IPS DF 4.7 (cell line): Measurements from ENCODE around the gene BBX.
"Not testable (repeated sequence)": the region's sequence is repeated elsewhere in the genome, so short reads cannot be mapped to it uniquely, and the experiment has no call there.

Experiments
- DNase-seq: peaks from one replicate; pipeline ENCODE4 v3.0.0-alpha.2; 2013; ENCODE audit warnings: low spot score; ENCODE audit errors: extremely low read depth

The BBX gene

DNA sequence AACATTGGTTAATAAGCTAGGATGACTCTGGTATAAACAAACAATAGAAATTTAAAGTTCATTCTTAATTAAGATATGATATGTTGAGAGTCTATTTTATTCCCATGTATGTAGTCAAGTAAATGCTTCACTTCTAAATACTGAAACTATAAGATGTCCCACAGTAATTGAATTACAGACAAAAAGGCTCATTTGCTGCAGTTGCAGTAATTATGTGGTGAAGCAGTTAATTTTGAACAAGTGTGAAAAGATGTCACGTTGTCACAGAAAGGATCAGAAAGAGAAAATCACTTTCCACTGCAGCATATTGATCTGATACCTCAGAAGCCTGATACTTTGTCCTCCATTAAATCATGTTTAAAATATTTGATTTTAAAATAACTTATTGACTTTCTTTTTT is 159.8 kb downstream of the BBX start:
- DNase-seq: no peak

DNA sequence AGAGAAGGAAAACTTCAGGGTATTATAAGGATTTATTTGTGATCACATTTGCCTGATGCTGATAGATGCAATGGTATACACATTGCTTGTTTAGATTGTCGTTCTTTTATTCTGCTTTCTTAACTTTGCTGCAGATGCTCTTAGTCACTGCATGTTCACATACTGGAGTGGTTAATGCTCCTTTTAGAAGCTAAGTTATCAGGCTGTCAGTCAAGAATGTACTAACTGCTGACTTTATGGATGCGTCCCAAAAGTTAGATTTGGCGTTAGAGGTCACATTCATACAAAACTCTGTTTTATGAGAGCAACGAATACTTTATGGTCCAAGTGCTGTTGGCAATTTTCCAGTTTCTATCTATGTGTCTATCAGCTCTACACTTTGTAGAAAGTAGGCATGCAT is 160.7 kb downstream of the BBX start:
- DNase-seq: no peak

DNA sequence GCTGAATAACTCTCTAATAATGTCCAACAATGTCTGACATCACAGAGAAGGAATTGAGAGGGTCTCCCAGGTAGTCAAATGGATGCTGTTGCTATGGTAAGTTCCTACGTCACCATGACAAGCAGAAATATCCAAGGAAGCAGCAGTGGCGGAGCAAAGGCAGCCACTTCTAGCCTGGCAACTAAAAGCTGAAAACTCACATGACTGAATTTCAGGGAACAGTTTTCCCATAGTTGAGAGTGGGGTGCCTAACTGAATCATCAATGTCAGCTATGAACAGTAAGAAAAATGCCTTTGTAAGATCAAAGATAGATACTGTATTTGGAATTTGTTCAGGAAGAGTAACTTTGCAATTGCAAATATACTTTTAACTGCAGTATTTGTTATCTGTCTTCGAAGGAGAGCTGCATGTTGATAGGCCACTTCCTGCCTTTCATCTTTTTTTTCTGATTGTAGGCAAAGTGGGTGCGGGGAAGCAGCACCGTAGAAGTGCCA is 161.7 kb downstream of the BBX start:
- no peak for DNase-seq

DNA sequence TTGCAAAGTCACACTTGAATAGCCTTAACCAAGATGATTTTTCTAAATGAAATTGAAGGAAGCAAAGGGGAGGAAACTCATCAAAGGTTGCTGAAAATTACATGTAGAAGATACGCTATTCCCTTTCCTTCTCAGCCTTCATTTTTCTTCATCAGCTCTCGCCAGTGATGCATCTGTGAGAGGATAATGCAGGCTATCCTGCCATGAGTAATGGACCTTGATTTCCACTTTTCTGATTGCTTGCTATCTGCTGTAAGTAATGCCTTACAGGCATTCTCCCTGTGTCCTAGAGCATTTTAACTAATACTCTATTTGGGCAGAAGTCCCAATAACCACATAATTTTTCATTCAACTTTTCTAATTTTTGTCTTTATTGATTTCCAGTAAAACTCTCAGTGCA is 162.6 kb downstream of the BBX start:
- no peak for DNase-seq

DNA sequence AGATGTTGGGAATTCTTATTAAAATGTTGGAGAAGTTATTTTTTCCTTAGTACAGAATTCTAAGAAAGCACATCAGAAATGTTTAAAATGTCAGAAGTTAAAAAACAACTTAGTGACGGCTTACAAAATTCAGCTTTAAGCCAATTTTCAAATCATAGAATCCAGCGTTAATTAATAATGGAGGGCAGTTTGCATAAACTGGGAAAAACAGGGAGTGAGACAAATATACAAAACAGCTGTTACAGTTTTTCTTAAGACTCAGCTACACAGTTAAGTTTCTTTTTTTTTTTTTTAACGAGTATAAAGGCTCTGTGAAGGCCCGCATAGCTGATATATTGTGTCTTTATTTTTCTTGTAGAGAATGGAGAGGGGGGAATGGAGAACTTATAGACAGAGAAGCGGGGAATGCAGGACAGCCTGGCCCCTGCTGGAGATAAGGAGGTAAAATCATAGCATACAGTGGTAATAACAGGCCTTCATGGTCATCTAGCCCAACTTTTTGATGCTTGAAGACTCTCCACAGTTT is 164.4 kb downstream of the BBX start:
- no peak for DNase-seq

DNA sequence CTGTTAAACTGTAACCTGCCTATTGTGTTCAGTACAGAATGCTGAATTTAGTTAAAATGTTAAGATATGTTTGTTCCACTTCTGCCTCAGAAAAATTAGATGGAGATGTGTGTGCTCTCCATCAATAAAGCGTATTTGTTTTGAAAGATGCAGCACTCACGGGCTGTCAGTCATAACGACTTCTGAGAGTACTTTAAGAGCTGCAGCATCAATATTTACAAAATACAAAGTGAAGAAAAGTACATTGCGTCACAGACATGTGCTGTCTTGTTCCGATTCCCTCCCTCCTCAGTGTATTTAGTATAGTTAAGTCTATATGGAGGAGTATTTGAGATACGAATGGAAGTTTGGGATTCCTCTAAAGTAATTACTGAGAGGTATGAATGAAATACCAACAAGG is 166.6 kb downstream of the BBX start:
- no peak for DNase-seq

DNA sequence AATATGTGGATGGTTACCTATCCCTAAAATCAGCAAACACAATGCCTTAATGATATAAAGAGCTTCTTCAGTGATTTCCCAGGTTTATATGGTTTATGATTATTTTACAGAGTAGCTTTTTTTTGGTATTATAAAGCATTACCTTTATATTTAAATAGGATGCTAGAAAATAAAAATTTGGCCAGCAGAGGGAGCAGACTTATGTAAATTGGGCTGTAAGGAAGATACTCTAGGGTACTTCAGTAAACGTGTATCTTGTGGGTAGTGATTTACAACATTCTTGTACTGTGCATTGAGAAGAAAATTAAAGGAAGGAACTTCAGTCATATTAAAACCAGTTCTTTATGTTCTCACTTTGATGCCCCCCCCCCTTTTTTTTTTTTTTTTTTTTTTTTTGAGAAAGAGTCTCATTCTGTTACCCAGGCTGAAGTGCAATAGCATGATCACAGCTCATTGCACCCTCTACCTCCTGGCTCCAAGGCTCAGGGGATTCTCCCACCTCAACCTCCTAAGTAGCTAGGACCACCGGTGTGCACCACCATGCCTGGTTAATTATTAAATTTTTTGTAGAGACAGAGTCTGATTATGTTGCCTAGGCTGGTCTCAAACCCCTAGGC is 167.9 kb downstream of the BBX start:
- DNase-seq: no peak

DNA sequence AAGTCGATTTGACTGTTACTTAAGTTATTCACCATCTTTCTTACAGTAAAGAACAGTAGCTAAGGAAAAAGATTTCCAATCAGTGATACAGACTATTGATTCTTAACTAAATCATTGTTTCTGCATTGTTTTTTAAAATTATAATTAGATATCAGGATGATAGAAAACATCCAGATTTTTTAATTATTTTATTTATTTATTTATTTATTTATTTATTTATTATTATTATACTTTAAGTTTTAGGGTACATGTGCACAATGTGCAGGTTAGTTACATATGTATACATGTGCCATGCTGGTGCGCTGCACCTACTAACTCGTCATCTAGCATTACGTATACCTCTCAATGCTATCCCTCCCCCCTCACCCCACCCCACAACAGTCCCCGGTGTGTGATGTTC is 169.2 kb downstream of the BBX start:
- not testable (repeated sequence) for DNase-seq

DNA sequence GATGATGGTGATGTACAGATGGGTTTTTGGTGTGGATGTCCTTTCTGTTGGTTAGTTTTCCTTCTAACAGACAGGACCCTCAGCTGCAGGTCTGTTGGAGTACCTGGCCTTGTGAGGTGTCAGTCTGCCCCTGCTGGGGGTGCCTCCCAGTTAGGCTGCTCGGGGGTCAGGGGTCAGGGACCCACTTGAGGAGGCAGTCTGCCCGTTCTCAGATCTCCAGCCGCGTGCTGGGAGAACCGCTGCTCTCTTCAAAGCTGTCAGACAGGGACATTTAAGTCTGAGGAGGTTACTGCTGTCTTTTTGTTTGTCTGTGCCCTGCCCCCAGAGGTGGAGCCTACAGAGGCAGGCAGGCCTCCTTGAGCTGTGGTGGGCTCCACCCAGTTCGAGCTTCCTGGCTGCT is 174.6 kb downstream of the BBX start:
- DNase-seq: not testable (repeated sequence)

DNA sequence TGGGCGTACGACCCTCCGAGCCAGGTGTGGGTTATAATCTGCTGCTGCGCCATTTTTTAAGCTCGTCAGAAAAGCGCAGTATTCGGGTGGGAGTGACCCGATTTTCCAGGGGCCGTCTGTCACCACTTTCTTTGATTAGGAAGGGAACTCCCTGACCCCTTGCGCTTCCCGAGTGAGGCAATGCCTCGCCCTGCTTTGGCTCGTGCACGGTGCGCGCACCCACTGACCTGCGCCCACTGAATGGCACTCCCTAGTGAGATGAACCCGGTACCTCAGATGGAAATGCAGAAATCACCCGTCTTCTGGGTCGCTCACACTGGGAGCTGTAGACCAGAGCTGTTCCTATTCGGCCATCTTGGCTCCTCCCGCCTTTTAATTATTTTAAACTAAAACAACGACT is 175.1 kb downstream of the BBX start:
- not testable (repeated sequence) for DNase-seq

DNA sequence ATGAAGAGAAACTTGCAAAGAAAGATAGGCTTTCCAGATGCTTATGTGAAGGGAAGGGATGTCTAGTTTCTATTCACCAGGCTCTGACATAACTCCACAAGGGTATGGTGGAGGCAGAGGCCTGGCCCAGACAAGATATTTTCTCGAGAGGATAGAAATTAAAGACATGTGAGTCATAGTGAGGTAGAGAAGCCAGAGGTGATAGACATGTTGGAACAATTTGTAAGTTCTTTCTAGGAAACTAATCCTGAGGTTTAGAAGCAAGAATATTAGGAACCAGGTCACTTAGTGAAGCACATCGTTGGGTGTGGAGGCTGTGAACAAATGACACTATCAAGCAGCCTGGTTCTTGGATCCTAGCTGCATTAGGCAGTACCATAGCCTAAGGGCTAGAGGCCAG is 176.9 kb downstream of the BBX start:
- no peak for DNase-seq

DNA sequence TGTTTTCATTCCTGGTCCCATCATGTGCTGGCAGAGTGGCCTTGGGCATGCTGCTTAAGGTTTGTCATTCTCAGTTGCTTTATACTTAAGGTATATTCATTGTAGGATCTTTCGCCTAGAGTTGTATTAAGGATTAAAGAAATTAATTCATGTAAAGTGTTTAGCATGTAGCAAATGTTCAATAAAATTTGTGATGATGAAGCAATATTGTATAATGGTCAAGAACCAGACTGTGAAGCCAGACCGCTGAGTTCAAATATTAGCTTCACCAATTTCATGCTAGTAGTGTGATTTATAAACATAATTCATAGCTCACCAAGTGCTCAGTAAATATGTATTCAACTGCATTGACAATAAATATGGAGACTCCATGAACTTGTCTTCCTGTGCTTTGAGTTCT is 178.5 kb downstream of the BBX start:
- no peak for DNase-seq

DNA sequence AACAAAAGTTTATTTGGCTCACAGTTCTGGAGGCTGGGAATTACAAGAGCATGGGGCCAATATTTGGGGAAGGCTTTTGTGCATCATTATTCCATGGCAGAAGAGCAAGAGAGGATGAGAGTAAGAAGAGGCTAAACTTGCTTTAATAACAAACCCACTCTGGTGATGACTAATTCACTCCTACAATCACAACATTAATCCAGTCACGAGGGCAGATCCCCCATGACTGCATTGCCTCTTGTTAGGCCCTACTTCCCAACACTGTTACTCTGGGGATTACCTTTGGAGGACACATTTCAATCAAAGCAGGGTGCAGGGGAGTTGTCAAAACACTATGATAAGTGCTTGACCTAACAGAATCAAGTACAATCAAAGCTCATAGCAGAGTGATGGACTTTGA is 181.7 kb downstream of the BBX start:
- DNase-seq: no peak

DNA sequence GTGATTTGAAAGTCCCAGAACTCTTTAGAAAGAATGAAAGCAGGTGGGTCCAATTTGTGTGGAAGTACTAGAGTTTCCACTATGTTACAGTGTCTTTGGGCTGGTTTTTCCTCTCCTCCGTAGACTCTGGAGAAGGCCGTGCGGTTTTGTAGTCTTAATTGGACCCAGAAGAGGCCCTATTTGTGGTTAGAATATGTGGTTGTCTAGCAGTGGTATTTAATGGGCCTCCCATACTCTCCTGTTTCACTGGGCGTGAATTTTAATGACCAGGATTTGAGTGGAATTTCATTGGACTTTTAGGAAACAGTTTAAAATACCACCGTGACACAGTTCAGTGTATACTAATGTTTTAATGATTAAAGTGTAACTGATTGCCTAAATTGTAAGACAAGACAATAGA is 182.3 kb downstream of the BBX start:
- DNase-seq: no peak

DNA sequence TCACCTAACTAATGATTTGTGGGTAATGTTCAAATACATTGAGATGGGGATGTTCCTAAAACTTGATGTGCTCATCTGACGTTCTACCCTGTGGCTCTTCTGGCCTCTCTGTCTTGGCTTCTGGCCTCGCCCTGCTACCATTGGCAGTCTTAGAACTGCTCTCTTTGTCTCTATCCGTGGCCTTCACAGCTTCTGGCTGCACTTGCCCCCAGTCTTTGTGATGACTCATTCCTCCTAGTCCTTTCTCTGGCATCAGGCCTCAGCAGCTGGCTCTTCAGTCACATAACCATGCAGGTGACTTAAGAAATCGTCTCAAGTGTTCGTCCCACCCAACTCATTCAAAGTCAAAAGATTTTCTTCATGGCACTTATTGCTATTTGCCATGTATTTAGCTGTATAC is 188.1 kb downstream of the BBX start:
- no peak for DNase-seq

DNA sequence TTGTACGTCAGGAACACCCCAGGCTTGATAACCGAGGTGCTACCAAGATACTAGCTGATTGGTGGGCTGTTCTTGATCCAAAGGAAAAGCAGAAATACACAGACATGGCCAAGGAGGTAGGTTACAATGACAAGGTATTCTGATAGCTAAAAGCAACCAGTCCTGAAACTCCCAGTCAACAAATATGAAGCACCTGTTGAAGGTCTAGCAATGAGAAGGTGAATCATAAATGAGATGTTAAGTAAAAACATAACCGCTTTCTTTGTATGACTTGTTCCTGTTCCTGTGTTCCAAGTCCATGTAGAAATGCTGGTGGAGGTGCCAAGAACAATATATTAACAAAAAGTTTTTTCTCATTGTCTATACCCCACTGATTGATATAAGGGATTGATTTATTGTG is 194.0 kb downstream of the BBX start:
- DNase-seq: no peak

DNA sequence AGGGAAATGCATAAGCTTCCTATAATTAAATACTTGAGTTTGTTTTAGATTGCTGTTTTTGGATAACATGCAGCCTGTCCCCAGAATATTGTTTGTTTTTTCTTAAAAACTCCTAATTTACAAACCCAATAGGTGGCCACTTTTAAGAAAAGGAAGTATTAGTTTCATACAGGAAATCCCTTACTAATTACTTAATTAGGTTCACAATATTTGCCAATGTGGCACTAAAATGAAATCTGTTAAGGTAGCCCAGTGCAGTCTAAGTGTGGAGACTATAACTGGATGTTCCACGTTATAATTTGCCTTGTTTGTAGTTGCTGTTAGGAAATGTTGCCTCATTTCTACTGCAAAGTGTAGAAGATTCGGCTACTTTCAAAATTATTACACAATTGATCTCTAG is 195.8 kb downstream of the BBX start:
- DNase-seq: no peak

DNA sequence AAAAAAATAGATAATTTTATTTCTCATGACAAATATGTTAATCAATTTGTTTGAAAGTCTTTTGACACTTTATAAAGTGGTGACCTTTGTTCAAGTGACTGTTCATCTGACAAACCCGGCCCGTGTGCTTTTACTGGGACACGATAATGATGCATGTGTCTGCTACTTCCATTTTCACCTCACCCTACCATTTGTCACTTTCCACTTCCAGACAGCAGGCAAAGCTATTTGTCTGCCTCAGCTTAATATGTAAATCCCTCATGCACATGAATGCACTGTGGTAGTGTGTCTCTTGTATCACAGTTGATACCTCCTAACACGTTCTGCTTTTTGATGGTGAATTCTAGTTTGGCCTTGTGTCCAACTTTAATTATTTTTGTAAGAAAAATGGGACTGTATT is 204.3 kb downstream of the BBX start:
- no peak for DNase-seq

DNA sequence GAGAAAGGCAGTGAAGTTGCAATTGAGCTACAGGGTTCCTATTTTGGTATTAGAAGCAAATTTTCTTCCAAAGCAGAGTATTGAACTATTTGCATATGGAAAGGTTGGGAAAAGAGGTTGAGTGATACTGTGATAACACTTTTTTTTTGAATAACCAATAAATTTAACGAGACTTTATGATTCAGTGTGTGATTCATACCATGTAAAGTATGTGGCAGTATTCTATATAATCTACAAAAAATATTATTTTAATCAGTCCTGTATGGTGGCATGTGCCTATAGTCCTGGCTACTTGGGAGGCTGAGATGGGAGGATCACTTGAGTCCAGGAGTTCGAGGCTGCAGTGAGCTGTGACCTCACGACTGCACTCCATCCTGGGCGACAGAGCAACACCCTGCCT is 206.9 kb downstream of the BBX start:
- no peak for DNase-seq

DNA sequence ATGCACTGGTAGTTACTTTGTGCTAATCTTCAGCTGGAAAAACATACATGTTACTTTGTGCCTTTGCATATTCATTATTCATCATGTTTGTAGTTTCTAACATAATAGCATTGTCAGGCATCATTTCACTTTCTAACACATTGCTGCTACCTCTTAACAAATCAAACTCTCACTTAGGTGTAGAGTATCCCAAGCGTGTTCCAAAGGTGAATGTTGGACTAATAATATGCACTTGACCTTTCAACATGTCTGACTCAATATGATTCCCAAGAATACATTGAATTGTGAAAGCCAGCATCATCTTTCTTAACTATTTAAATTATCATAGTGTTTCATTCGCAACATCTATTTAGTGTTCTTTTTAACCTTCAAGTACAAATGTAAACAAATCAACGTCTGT is 211.6 kb downstream of the BBX start:
- no peak for DNase-seq

DNA sequence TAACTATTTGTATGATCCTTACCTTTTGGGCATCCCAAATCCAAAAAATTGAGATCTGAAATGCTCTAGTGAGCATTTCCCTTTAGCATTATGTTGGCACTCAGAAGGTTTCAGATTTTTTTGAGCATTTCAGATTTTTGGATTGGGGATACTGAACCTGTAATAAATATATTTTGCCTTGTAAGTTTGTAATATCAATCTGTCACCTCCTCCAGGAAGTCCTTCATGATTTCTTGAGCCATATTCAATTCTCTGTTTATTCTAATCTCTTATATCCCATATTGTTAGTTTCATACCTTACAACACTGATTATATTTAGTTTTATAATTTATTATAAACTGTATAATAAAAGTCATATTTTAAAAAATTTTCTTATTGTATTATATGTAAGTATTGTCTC is 215.2 kb downstream of the BBX start:
- no peak for DNase-seq

DNA sequence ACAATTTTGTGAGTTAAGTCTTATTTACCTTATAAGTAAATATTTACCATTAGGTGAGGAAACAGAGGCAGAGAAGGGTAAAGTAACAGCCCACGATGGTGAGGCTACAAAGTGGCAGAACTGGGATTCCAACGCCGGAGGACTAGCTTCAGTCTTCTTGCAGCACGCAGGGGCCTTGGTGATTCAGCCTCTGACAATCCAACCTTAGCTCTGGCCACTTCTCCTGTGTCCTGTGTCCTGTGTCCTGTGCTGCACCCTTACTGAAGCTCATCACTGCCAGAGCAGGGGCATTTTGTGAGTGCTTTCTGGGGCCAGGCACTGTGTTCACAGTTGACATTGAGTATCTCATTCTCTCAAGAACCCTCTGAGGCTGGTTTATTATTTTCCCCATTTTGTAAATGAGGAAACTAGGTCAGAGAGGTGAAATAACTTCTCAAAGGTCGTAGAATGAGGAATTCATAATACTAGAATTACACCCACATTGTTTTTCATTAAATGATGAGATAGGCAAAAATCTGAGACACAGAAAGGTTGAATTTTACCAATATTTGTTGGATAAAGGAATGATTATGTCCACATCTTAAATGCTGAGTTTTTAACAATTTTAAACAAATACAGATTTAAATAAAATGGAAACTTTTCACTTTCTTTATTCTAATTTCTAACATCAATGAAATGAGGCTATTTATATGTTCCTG is 215.9 kb downstream of the BBX start:
- DNase-seq: no peak

DNA sequence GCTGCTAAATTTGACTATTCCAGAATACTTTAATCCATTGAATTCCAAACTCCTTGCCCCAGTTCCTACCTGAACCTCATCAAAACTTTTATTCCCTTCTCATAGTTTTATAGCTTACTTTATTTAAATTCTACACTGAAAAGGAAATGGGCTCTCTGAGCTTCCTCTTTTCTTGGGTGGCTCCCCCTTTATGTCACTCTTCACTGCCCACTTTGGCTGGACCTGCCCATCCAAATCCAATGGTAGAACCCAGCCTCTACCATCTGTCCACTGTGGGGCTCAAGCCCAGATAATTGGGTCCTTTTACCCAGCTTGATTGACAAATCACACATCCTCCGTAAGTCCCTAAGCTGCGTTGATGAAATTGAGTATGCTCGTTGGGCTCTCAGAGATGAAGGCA is 216.5 kb downstream of the BBX start:
- DNase-seq: no peak
